OCI-LY1 (cell line): ENCODE data around the gene LMX1A.

Source experiments
- H2AFZ ChIP-seq: fragments of 200-600 bp; sonication (generic), shearing (Covaris generic); 2 replicates; pipeline ENCODE4 v1.6.0; 2014; ENCODE audit warnings: antibody characterized with exemption, mild to moderate bottlenecking, low read length
- H3F3A ChIP-seq: fragments of 200-600 bp; sonication (generic), shearing (Covaris generic); 2 replicates; pipeline ENCODE4 v1.6.0; 2014; ENCODE audit warnings: mild to moderate bottlenecking, antibody characterized with exemption, low read length, moderate library complexity; ENCODE audit not compliant: insufficient read depth
- H3K27ac ChIP-seq: fragments of 200-600 bp; sonication (generic); 2 replicates; pipeline ENCODE4 v1.5.1; 2014; ENCODE audit warnings: low read length, mixed run types, mild to moderate bottlenecking, low read depth; ENCODE audit not compliant: poor library complexity, severe bottlenecking
- H3K27me3 ChIP-seq: fragments of 200-600 bp; sonication (generic); 2 replicates; pipeline ENCODE4 v1.6.0; 2014; ENCODE audit warnings: antibody characterized with exemption, mild to moderate bottlenecking, low read length, moderate library complexity; ENCODE audit not compliant: insufficient read depth
- H3K36me3 ChIP-seq: fragments of 200-600 bp; sonication (generic); 2 replicates; pipeline ENCODE4 v1.6.1; 2014; ENCODE audit warnings: mild to moderate bottlenecking, antibody characterized with exemption, low read length, moderate library complexity, mixed read lengths; ENCODE audit not compliant: insufficient read depth
- H3K4me1 ChIP-seq: fragments of 200-600 bp; sonication (generic); 2 replicates; pipeline ENCODE4 v1.5.1; 2014; ENCODE audit warnings: mild to moderate bottlenecking, low read length, moderate library complexity; ENCODE audit not compliant: insufficient read depth, severe bottlenecking
- H3K4me2 ChIP-seq: fragments of 200-600 bp; sonication (generic), shearing (Covaris generic); 2 replicates; pipeline ENCODE4 v1.6.1; 2014; ENCODE audit warnings: low read length
- H3K4me3 ChIP-seq: fragments of 200-600 bp; sonication (generic); 2 replicates; pipeline ENCODE4 v1.5.1; 2014; ENCODE audit warnings: low read length, low read depth, mild to moderate bottlenecking, mixed read lengths; ENCODE audit not compliant: poor library complexity, severe bottlenecking
- H3K79me2 ChIP-seq: fragments of 200-600 bp; shearing (Covaris generic); 2 replicates; pipeline ENCODE4 v1.6.1; 2016; ENCODE audit warnings: mixed run types, low read length, mixed read lengths; ENCODE audit not compliant: insufficient read depth
- H3K9ac ChIP-seq: fragments of 200-600 bp; sonication (generic), shearing (Covaris generic); 2 replicates; pipeline ENCODE4 v1.6.1; 2014; ENCODE audit warnings: mild to moderate bottlenecking, low read length, mixed read lengths
- H3K9me2 ChIP-seq: fragments of 200-600 bp; sonication (generic), shearing (Covaris generic); 2 replicates; pipeline ENCODE4 v1.6.1; 2014; ENCODE audit warnings: low read depth, mild to moderate bottlenecking, low read length, mixed read lengths
- H3K9me3 ChIP-seq: fragments of 200-600 bp; shearing (Covaris generic); 2 replicates; pipeline ENCODE4 v1.6.1; 2014; ENCODE audit warnings: low read length, mixed read lengths
- H4K20me1 ChIP-seq: fragments of 200-600 bp; sonication (generic), shearing (Covaris generic); 2 replicates; pipeline ENCODE4 v1.6.0; 2016; ENCODE audit warnings: mild to moderate bottlenecking, low read length; ENCODE audit not compliant: insufficient read depth
- CTCF ChIP-seq: fragments of 200-600 bp; sonication (generic), shearing (Covaris generic); IDR thresholded peaks from 2 replicates; pipeline ENCODE4 v1.5.1; 2017; ENCODE audit warnings: mild to moderate bottlenecking, antibody characterized with exemption, low read length, moderate library complexity, mixed read lengths
- EZH2 ChIP-seq: fragments of 200-600 bp; sonication (generic), shearing (Covaris generic); IDR thresholded peaks from 2 replicates; pipeline ENCODE4 v1.8.0; 2017; ENCODE audit warnings: borderline replicate concordance, mixed run types, mild to moderate bottlenecking, antibody characterized with exemption, low read length, moderate library complexity, mixed read lengths

LMX1A gene

GRCh38 chr1:165239873-165240272 lies 116.6 kb downstream of the LMX1A start:
- TF ChIP-seq CTCF (no peak), EZH2 (no peak)
- Histone ChIP-seq H3K27me3 (no peaks in the 10 kb centered on the region), H4K20me1 (no peaks in the 10 kb centered on the region), H3K4me1 (no peaks in the 10 kb centered on the region), H3K27ac (no peak overlapping the region), H3K4me3 (no peak overlapping the region), H3K36me3 (no peaks in the 10 kb centered on the region), H2AFZ (no peak overlapping the region), H3K4me2 (no peak overlapping the region), H3K9me2 (no peaks in the 10 kb centered on the region), H3K79me2 (no peaks in the 10 kb centered on the region), H3F3A (no peaks in the 10 kb centered on the region), H3K9ac (no peak overlapping the region), H3K9me3 (no peaks in the 10 kb centered on the region)

DNA sequence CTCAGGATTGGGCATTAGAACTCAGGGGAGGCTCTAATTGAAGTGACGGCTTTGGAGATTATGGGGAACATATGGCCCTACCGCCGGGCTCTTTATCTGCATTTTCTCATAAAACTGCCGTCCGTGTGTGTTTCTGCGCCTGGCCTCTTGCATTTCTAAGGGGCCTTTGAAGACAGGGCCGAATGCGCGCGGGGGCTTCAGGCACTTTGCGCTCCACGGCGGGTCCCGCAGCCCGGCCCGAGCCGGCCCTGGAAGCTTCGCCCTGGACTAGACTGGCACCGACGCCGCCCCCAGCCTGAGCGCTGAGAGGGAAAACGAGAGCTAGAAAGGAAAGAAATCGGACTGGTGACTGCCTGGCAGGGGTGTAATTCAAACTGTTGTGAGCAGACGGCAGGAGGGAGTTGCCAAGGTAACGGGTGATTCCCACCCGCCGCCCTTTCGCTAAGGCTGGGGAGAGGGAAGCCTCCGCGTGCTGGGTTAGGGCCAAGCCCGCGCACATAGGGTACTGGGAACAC lies 120.7 kb downstream of the LMX1A start:
- Histone ChIP-seq H2AFZ (no peak overlapping the region), H3K9ac (no peak overlapping the region), H3K4me3 (no peak overlapping the region), H3F3A (no peaks in the 10 kb centered on the region), H4K20me1 (no peaks in the 10 kb centered on the region), H3K27me3 (no peaks in the 10 kb centered on the region), H3K9me2 (no peaks in the 10 kb centered on the region), H3K27ac (no peak overlapping the region), H3K9me3 (no peaks in the 10 kb centered on the region), H3K4me2 (no peak overlapping the region), H3K4me1 (no peaks in the 10 kb centered on the region), H3K36me3 (no peaks in the 10 kb centered on the region), H3K79me2 (no peaks in the 10 kb centered on the region)
- TF ChIP-seq CTCF, result no peak
- TF ChIP-seq EZH2, result no peak

GRCh38 chr1:165235155-165235776 lies 121.2 kb downstream of the LMX1A start:
- Histone ChIP-seq H2AFZ (no peak overlapping the region), H3K9me2 (no peaks in the 10 kb centered on the region), H3K4me1 (no peaks in the 10 kb centered on the region), H3K36me3 (no peaks in the 10 kb centered on the region), H4K20me1 (no peaks in the 10 kb centered on the region), H3F3A (no peaks in the 10 kb centered on the region), H3K4me2 (no peak overlapping the region), H3K27ac (no peak overlapping the region), H3K4me3 (no peak overlapping the region), H3K9me3 (no peaks in the 10 kb centered on the region), H3K27me3 (no peaks in the 10 kb centered on the region), H3K79me2 (no peaks in the 10 kb centered on the region), H3K9ac (no peak overlapping the region)
- no peak for TF ChIP-seq EZH2
- TF ChIP-seq CTCF, result no peak
